ENCODE data around the gene BRD1.

DNA sequence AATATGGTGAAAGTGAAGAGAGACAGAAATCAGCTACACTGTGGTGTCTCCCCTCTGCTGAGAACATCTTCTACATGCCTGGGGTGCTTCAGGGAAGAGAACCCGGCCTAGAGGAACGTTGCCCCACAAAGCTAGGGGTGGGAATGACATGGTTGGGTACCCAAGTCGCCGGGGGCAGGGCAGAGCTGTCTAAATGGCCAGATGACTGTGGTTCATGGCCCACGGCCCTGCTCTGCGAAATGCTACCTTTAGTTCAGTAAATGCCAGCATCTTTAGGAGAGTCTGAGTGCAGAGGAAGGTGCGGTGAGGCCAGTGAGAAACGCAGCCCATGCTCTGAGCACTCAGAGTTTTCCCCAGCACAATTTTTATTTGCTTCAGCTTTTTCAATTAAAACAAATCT is 12.8 kb downstream of the BRD1 start:
- TF ChIP-seq CTCF (IDR thresholded peaks at IDR 0.05) (no peak), POLR2A (IDR thresholded peaks at IDR 0.05) (no peak), EP300 (IDR thresholded peaks at IDR 0.05) (no peak)
